Neutrophil (primary cell): ENCODE measurements around the gene CCDC66.
"Not testable (repeated sequence)": the region's sequence is repeated elsewhere in the genome, so short reads cannot be mapped to it uniquely, and the experiment has no call there.

ENCODE experiments used
- H3K27ac ChIP-seq: fragments of 200-600 bp; sonication (generic); 2 replicates; pipeline ENCODE4 v1.5.1; 2016; ENCODE audit warnings: mild to moderate bottlenecking, moderate library complexity
- H3K27me3 ChIP-seq: fragments of 200-600 bp; sonication (generic); 2 replicates; pipeline ENCODE4 v1.6.0; 2016; ENCODE audit warnings: mild to moderate bottlenecking
- H3K36me3 ChIP-seq: fragments of 200-600 bp; sonication (generic); 2 replicates; pipeline ENCODE4 v1.5.1; 2017
- H3K4me1 ChIP-seq, 2 experiments: fragments of 200-600 bp in 1 of 2; sonication (generic) in 1 of 2; 1 replicate in 1 of 2; 2 replicates in 1 of 2; pipeline versions ENCODE4 v1.5.1 to v1.6.1; 2013 to 2016; ENCODE audit warnings: low read depth in 1 of 2, low read length in 1 of 2, mild to moderate bottlenecking in 1 of 2, moderate library complexity in 1 of 2; ENCODE audit not compliant: control insufficient read depth in 1 of 2, insufficient read depth in 1 of 2
- H3K4me3 ChIP-seq, 2 experiments: fragments of 200-600 bp in 1 of 2; sonication (generic) in 1 of 2; 1 replicate in 1 of 2; 2 replicates in 1 of 2; pipeline ENCODE4 v1.5.1; 2013 to 2016; ENCODE audit warnings: low read depth in 1 of 2, low read length in 1 of 2, mild to moderate bottlenecking in 1 of 2, moderate library complexity in 1 of 2
- H3K9me3 ChIP-seq: fragments of 200-600 bp; sonication (generic); 2 replicates; pipeline ENCODE4 v1.5.1; 2016
- TF ChIP-seq, protein P1 (sequence below): fragments of 200-600 bp; sonication (generic); IDR thresholded peaks from 2 replicates; pipeline ENCODE4 v1.5.1; 2016; ENCODE audit warnings: antibody characterized with exemption

Gene CCDC66

DNA sequence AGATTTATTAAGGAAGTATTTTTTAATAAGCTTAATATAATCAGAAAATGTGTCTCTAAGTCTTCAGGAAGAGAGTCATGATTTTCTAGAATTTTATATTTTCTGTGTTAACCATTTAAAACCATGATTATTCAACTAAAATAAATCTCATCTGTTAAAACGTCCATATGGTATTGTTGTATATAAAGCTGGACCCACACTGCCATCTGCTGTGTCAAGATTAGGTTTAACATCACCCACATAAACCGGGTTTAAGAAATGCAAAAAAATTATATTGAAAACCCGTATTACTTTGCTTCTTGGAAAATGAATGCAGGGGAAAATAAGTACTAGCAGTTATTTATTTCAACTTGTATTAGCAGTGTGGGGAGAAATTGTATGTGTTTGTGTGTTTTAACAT lies 9.5 kb upstream of the CCDC66 start:
- Histone ChIP-seq H3K4me1 (no peaks in the 10 kb centered on the region), H3K36me3 (no peaks in the 10 kb centered on the region), H3K4me3 (no peak overlapping the region), H3K27me3 (peaks cover 66% of the 10 kb centered on the region), H3K9me3 (no peaks in the 10 kb centered on the region), H3K27ac (no peak overlapping the region)
- TF ChIP-seq, protein P1, sequence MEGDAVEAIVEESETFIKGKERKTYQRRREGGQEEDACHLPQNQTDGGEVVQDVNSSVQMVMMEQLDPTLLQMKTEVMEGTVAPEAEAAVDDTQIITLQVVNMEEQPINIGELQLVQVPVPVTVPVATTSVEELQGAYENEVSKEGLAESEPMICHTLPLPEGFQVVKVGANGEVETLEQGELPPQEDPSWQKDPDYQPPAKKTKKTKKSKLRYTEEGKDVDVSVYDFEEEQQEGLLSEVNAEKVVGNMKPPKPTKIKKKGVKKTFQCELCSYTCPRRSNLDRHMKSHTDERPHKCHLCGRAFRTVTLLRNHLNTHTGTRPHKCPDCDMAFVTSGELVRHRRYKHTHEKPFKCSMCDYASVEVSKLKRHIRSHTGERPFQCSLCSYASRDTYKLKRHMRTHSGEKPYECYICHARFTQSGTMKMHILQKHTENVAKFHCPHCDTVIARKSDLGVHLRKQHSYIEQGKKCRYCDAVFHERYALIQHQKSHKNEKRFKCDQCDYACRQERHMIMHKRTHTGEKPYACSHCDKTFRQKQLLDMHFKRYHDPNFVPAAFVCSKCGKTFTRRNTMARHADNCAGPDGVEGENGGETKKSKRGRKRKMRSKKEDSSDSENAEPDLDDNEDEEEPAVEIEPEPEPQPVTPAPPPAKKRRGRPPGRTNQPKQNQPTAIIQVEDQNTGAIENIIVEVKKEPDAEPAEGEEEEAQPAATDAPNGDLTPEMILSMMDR = no peak

DNA sequence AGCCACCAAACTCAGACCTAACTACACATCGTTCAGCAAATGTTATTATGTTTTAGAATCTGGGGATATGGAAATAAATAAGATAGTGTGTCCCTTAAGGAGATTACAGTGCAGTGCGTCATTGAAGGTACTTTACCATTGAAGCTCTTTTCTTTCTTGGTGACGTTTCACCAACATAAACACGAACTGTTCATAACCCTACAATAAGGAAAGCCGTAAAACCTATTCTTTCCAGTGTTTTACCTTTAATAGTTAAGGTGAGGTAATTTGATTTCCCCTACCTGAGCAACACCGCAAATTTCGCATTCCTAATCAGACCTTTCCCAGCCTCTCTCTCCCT lies 826 bp downstream of the CCDC66 start:
- no peaks in the 10 kb centered on the region for H3K36me3 ChIP-seq
- peak overlapping the region; percentile 75 to 95 for H3K4me3 ChIP-seq
- TF ChIP-seq, protein P1 = no peak
- H3K4me1 ChIP-seq = peaks cover 11 to 12% of the 10 kb centered on the region in 2 experiments
- H3K9me3 ChIP-seq = no peaks in the 10 kb centered on the region
- H3K27me3 ChIP-seq = peaks cover 28% of the 10 kb centered on the region
- peak overlapping the region; percentile 78 for H3K27ac ChIP-seq

DNA sequence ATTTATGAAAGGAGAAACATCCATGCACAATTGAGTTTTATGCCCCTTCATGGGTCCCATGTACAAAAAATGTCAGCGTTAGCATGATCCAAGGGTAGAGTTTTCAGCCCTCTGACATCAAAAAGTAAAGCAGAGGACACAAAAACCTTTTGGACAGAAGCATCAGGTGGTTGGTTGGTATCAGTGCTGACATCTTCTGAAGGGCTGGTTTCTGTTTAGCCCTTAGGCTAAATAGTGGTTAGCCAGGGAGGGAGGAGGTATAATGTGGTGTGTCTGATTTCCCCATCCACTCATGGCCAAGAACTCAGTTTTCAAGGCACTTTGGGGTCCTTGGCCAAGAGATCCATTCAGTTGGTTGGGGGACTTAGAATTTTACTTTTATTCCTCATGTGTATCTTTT lies 16.5 kb downstream of the CCDC66 start:
- H3K4me1 ChIP-seq = no peaks in the 10 kb centered on the region
- H3K9me3 ChIP-seq = no peaks in the 10 kb centered on the region
- H3K27ac ChIP-seq = no peak overlapping the region
- no peak overlapping the region for H3K4me3 ChIP-seq
- H3K36me3 ChIP-seq = peaks cover 47% of the 10 kb centered on the region
- TF ChIP-seq, protein P1 = no peak
- no peaks in the 10 kb centered on the region for H3K27me3 ChIP-seq

GRCh38 chr3:56581941-56582340 lies 25.0 kb downstream of the CCDC66 start:
- H3K9me3 ChIP-seq, H3K27me3 ChIP-seq, H3K27ac ChIP-seq, H3K36me3 ChIP-seq, H3K4me3 ChIP-seq, H3K4me1 ChIP-seq: not testable (repeated sequence)

GRCh38 chr3:56584275-56584674 lies 27.3 kb downstream of the CCDC66 start:
- H3K9me3 ChIP-seq, H3K27me3 ChIP-seq, H3K27ac ChIP-seq, H3K4me1 ChIP-seq, H3K4me3 ChIP-seq, H3K36me3 ChIP-seq: not testable (repeated sequence)

DNA sequence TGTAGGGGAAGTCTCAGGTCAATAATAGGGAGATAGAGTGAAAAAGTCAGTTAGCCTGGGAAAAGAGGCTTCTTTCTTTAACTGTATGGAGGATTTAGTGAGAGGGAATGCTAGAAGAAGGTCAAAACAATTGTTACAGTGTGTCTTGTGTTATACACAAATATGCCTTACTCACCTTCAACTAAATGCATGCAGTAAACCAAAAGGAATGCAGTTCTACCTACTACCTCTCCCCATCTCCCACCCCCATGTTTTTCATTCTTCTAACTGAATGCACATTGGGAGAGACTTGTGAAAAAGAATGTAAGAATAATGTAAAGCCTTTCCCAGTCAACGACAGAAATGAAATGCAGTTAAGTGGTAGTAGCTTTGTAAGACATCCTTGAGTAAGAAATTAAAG lies 33.8 kb downstream of the CCDC66 start:
- peak overlapping the region; percentile 88 for H3K27ac ChIP-seq
- no peaks in the 10 kb centered on the region for H3K9me3 ChIP-seq
- TF ChIP-seq, protein P1 = no peak
- H3K4me1 ChIP-seq = peaks cover 35 to 45% of the 10 kb centered on the region in 2 experiments
- no peaks in the 10 kb centered on the region for H3K27me3 ChIP-seq
- H3K4me3 ChIP-seq = peak overlapping the region in 1 of 2 experiments; percentile 16
- H3K36me3 ChIP-seq = peaks cover 4% of the 10 kb centered on the region

DNA sequence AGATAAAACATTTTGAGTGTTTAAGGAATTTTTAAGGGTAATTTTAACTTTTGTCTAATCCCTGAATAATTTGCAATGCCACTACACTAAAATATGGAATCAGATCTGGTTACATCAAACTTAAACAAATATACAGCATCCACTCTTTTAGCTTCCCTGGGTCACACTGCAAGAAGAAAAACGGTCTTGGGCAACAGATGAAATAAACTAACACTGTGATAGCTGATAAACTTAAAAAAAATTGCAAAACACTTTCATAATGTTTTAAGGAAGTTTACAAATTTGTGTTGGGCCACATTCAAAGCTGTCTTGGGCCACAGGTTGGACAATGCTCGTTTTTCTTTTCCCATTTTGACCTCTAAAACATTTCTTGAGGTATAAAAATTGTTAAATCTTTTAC lies 34.3 kb downstream of the CCDC66 start:
- Histone ChIP-seq H3K4me3 (peak overlapping the region in 1 of 2 experiments; percentile 16), H3K4me1 (peaks cover 35 to 45% of the 10 kb centered on the region in 2 experiments), H3K9me3 (no peaks in the 10 kb centered on the region), H3K27me3 (no peaks in the 10 kb centered on the region), H3K36me3 (peaks cover 4% of the 10 kb centered on the region), H3K27ac (peak overlapping the region; percentile 88)
- TF ChIP-seq, protein P1 = no peak
